Effector memory CD4-positive, alpha-beta T cell (primary cell): ENCODE measurements around the gene BRF1.
"Not testable (repeated sequence)": the region's sequence is repeated elsewhere in the genome, so short reads cannot be mapped to it uniquely, and the experiment has no call there.

Experiments
- DNase-seq, 3 donors: peaks; one replicate each; pipeline ENCODE4 v3.0.0-alpha.2; 2020
- H3K27ac ChIP-seq: 2 replicates; pipeline ENCODE4 v1.7.0; 2013; ENCODE audit warnings: mild to moderate bottlenecking, low read length, moderate library complexity; ENCODE audit not compliant: insufficient read depth, poor library complexity, severe bottlenecking
- H3K27me3 ChIP-seq: replicated peaks from 2 replicates; pipeline ENCODE4 v1.7.0; 2013; ENCODE audit warnings: mild to moderate bottlenecking, low read length; ENCODE audit not compliant: insufficient read depth, control insufficient read depth, poor library complexity, severe bottlenecking
- H3K36me3 ChIP-seq: 2 replicates; pipeline ENCODE4 v1.7.0; 2013; ENCODE audit warnings: mild to moderate bottlenecking, low read length, moderate library complexity; ENCODE audit not compliant: control insufficient read depth, insufficient read depth
- H3K4me1 ChIP-seq: 2 replicates; pipeline ENCODE4 v1.7.0; 2013; ENCODE audit warnings: low read length, mild to moderate bottlenecking; ENCODE audit not compliant: control insufficient read depth, insufficient read depth, poor library complexity, severe bottlenecking
- H3K4me3 ChIP-seq: 2 replicates; pipeline ENCODE4 v1.7.0; 2013; ENCODE audit warnings: low read length, low read depth, mild to moderate bottlenecking; ENCODE audit not compliant: insufficient read depth, poor library complexity, severe bottlenecking
- H3K9me3 ChIP-seq: 2 replicates; pipeline ENCODE4 v1.7.0; 2013; ENCODE audit warnings: mild to moderate bottlenecking, low read length, moderate library complexity; ENCODE audit not compliant: control insufficient read depth

The BRF1 gene

GRCh38 chr14:105288936-105289335 is 11.9 kb downstream of the BRF1 start:
- not testable (repeated sequence) for H3K9me3 ChIP-seq, H3K27me3 ChIP-seq, H3K4me3 ChIP-seq, H3K36me3 ChIP-seq, H3K27ac ChIP-seq, DNase-seq
- H3K4me1 ChIP-seq: peaks cover 18% of the 10 kb centered on the region

DNA sequence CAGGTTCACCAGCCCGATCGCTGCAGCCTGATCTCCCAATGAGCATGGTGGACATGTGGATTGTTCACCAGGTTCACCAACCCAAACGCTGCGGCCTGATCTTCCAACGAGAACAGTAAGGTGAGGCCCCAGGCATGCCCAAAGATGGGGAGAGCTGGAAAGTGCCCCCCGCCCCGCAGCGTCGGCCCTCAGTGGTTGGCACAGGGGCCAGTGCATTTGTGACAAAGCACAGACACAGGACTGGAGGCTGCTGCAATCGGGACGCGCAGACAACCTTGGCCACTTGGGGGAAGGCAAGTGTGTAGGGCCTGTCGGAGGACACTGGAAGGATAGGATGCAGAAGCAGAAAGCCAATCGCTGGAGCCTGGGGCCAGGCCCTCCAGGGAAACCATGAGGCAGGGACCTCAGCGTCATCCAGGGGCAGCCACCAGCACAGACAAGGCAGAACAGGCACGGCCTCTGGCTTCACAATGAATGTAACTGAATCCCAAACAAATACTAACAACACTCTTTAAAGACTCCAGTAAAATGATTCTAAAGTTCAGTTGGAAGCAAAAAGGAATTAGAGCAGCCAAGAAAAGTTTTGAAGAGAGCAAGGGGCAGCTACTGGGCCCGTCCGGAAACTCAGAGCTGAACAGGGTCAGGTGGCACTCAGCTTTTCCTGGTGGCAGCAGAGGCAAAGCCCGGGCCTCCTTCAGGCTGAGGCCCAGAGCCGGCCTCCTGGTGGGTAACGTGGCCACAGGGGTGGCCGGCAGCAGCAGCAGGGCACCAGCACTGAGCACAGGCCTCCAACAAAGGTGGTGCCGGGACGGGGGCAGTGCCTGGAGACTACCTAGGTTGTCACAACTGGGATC is 13.3 kb downstream of the BRF1 start:
- Histone ChIP-seq H3K27ac (no peak overlapping the region), H3K4me3 (no peak overlapping the region), H3K27me3 (no peaks in the 10 kb centered on the region), H3K9me3 (no peaks in the 10 kb centered on the region), H3K36me3 (no peaks in the 10 kb centered on the region), H3K4me1 (peaks cover 4% of the 10 kb centered on the region)
- DNase-seq: no peak

DNA sequence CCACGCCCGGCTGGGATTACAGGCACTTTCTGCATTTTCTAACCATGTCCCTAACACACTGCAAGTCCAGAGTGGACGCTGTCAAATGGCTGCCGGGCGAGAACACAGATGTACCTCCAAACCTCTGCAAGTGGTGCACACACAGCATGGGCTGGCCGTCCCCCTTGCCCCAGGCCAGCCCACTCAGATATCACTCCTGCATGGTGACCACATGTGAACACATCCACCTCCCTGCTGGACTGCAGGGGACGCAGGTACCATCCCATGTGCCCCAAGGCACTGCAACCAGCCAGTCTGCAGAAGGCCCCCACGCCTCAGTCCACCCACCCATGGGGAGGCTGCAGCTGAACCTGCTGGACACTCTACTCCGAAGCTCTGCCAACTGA is 14.0 kb downstream of the BRF1 start:
- Histone ChIP-seq H3K27ac (no peak overlapping the region), H3K27me3 (no peaks in the 10 kb centered on the region), H3K4me3 (no peak overlapping the region), H3K36me3 (no peaks in the 10 kb centered on the region), H3K4me1 (no peaks in the 10 kb centered on the region), H3K9me3 (no peaks in the 10 kb centered on the region)
- DNase-seq: no peak

- Histone ChIP-seq H3K27me3 (no peaks in the 10 kb centered on the region), H3K36me3 (no peaks in the 10 kb centered on the region), H3K27ac (no peak overlapping the region), H3K9me3 (no peaks in the 10 kb centered on the region), H3K4me3 (no peak overlapping the region), H3K4me1 (no peaks in the 10 kb centered on the region)
- no peak for DNase-seq
Measured at GRCh38 chr14:105285174-105285573, 15.6 kb downstream of the BRF1 start.

GRCh38 chr14:105283899-105284298 is 16.9 kb downstream of the BRF1 start:
- H3K4me1 ChIP-seq: no peaks in the 10 kb centered on the region
- no peaks in the 10 kb centered on the region for H3K36me3 ChIP-seq
- no peak overlapping the region for H3K27ac ChIP-seq
- no peak overlapping the region for H3K4me3 ChIP-seq
- no peaks in the 10 kb centered on the region for H3K27me3 ChIP-seq
- no peak for DNase-seq
- no peaks in the 10 kb centered on the region for H3K9me3 ChIP-seq

- H3K4me3 ChIP-seq: no peak overlapping the region
- H3K27ac ChIP-seq: no peak overlapping the region
- no peaks in the 10 kb centered on the region for H3K9me3 ChIP-seq
- no peaks in the 10 kb centered on the region for H3K36me3 ChIP-seq
- no peak for DNase-seq
- H3K4me1 ChIP-seq: no peaks in the 10 kb centered on the region
- no peaks in the 10 kb centered on the region for H3K27me3 ChIP-seq
Measured at GRCh38 chr14:105283028-105283427, 17.8 kb downstream of the BRF1 start.

DNA sequence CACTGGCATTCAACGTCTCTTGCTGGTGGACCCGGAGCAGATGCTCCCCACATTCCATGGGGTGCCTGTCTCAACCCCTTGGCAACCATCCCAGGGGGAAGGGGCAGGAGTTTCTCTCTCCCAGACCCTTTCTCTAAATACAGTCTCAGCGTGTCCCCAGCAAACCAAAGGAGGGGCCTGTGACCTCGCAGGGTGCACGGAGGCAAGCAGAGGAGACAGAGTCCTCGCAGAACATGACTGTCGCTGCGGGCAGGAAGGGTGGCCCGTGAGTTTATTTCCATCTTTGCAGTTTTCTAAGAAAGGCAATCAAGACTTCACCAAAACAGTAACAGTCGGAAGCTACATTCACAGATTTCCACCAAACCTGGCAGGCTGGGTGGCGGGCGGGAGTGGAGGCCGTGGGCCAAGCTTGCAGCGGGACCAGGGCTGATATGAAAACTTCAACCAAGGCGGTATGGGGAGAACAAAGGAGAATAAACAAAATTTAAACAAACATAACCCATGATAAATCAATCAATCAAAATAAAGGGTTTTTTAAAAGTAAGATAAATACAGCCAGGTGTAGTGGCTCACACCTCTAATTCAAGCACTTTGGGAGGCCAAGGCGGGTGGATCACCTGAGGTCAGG is 18.6 kb downstream of the BRF1 start:
- Histone ChIP-seq H3K4me1 (no peaks in the 10 kb centered on the region), H3K9me3 (no peaks in the 10 kb centered on the region), H3K36me3 (no peaks in the 10 kb centered on the region), H3K4me3 (no peak overlapping the region), H3K27ac (no peak overlapping the region), H3K27me3 (no peaks in the 10 kb centered on the region)
- no peak for DNase-seq

- no peak for DNase-seq
- no peak overlapping the region for H3K27ac ChIP-seq
Measured at GRCh38 chr14:105281371-105282097, 19.3 kb downstream of the BRF1 start.

DNA sequence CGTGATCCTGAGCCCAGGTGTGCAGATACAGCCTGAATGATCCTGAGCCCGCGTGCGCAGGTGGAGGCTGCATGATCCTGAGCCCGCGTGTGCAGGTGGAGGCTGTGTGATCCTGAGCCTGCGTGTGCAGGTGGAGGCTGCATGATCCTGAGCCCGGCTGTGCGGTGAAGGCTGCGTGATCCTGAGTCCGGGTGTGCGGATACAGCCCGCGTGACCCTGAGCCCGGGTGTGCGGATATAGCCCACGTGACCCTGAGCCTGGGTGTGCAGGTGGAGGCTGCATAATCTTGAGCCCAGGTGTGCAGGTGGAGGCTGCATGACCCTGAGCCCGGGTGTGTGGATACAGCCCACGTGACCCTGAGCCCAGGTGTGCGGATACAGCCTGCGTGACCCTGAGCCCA is 20.3 kb downstream of the BRF1 start:
- Histone ChIP-seq H3K36me3 (no peaks in the 10 kb centered on the region), H3K4me3 (no peak overlapping the region), H3K4me1 (no peaks in the 10 kb centered on the region), H3K27ac (no peak overlapping the region), H3K27me3 (no peaks in the 10 kb centered on the region), H3K9me3 (no peaks in the 10 kb centered on the region)
- no peak for DNase-seq

More at GRCh38 chr14:105281371-105282097, 19.3 kb downstream of the BRF1 start:
- no peaks in the 10 kb centered on the region for H3K36me3 ChIP-seq
- H3K4me3 ChIP-seq: no peak overlapping the region
- no peaks in the 10 kb centered on the region for H3K9me3 ChIP-seq
- no peaks in the 10 kb centered on the region for H3K27me3 ChIP-seq
- no peaks in the 10 kb centered on the region for H3K4me1 ChIP-seq
